CD4-positive, alpha-beta T cell treated with Interleukin-10 for 1 hour (primary cell): ENCODE data around the gene FBXL19.
"Not testable (repeated sequence)": the region's sequence is repeated elsewhere in the genome, so short reads cannot be mapped to it uniquely, and the experiment has no call there.

Experiments used
- DNase-seq: peaks from one replicate; pipeline ENCODE4 v3.0.0-alpha.2; 2020

Gene FBXL19

GRCh38 chr16:30923554-30924075 is at the start of gene FBXL19:
Gene FBXL19, plus strand, starts transcription at chr16:30923572. Its CDS starts 2,183 bp downstream, at chr16:30925755.
- DNase-seq = no peak

- DNase-seq = no peak
These were observed 49.0 kb upstream of the FBXL19 start for GRCh38 chr16:30874244-30874820.

- DNase-seq = peak; percentile 91
These were observed 48.3 kb upstream of the FBXL19 start for GRCh38 chr16:30874821-30875717.

GRCh38 chr16:30875871-30876801 is 47.2 kb upstream of the FBXL19 start:
- peak; percentile 57 for DNase-seq

- DNase-seq = no peak
These were observed 46.5 kb upstream of the FBXL19 start for GRCh38 chr16:30876867-30877266.

GRCh38 chr16:30882429-30883310 is 40.7 kb upstream of the FBXL19 start:
- no peak for DNase-seq

GRCh38 chr16:30884760-30885159 is 38.6 kb upstream of the FBXL19 start:
- DNase-seq = no peak

GRCh38 chr16:30885196-30885595 is 38.2 kb upstream of the FBXL19 start:
- DNase-seq = no peak

- DNase-seq = no peak
These were observed 37.2 kb upstream of the FBXL19 start for GRCh38 chr16:30886145-30886544.

GRCh38 chr16:30887927-30888326 is 35.4 kb upstream of the FBXL19 start:
- no peak for DNase-seq

GRCh38 chr16:30888856-30889499 is 34.4 kb upstream of the FBXL19 start:
- no peak for DNase-seq

- DNase-seq = no peak
These were observed 33.7 kb upstream of the FBXL19 start for GRCh38 chr16:30889721-30890120.

- DNase-seq = not testable (repeated sequence)
These were observed 32.1 kb upstream of the FBXL19 start for GRCh38 chr16:30891043-30891823.

GRCh38 chr16:30892670-30893416 is 30.5 kb upstream of the FBXL19 start:
- no peak for DNase-seq

GRCh38 chr16:30893417-30893743 is 30.0 kb upstream of the FBXL19 start:
- DNase-seq = no peak

GRCh38 chr16:30893744-30894539 is 29.4 kb upstream of the FBXL19 start, which contains the start of gene BCL7C:
Gene BCL7C, minus strand, starts transcription at chr16:30894077. Its CDS starts 133 bp downstream, at chr16:30893944.
- peak; percentile 88 for DNase-seq

- no peak for DNase-seq
These were observed 28.6 kb upstream of the FBXL19 start for GRCh38 chr16:30894540-30895368.
